Fibroblast of lung (primary cell): ENCODE results near the gene KLRB1. TPM values are rescaled to one million over a fixed set of nuclear protein-coding genes. Genes with fewer than 3 reads are reported as not detected.

Experiments
- DNase-seq, 2 donors: peaks; one replicate each; pipeline versions ENCODE4 v3.0.0 to v3.0.0-alpha.2; 2010; ENCODE audit warnings: low read depth in 2 of 2
- H2AFZ ChIP-seq: 2 replicates; pipeline ENCODE4 v1.5.1; 2012; ENCODE audit warnings: low read length, control low read depth, inconsistent platforms
- H3K27ac ChIP-seq: 2 replicates; pipeline ENCODE4 v1.5.1; 2011; ENCODE audit warnings: low read length, control low read depth; ENCODE audit not compliant: insufficient read depth
- H3K27me3 ChIP-seq: 2 replicates; pipeline ENCODE4 v1.5.1; 2011; ENCODE audit warnings: mild to moderate bottlenecking, low read length; ENCODE audit not compliant: control insufficient read depth, insufficient read depth
- H3K36me3 ChIP-seq: 2 replicates; pipeline ENCODE4 v1.5.1; 2011; ENCODE audit warnings: low read length; ENCODE audit not compliant: control insufficient read depth, insufficient read depth
- H3K4me1 ChIP-seq: 2 replicates; pipeline ENCODE4 v1.5.1; 2011; ENCODE audit warnings: low read length; ENCODE audit not compliant: control insufficient read depth, insufficient read depth; ENCODE audit errors: extremely low read depth
- H3K4me2 ChIP-seq: 2 replicates; pipeline ENCODE4 v1.5.1; 2011; ENCODE audit warnings: low read length, control low read depth; ENCODE audit not compliant: insufficient read depth; ENCODE audit errors: extremely low read depth
- H3K4me3 ChIP-seq, 4 experiments: fragments of 200-600 bp in 1 of 4; sonication (generic) in 1 of 4; replicated peaks in 1 of 4; 2 replicates each; pipeline ENCODE4 v1.5.1; 2011 to 2016; ENCODE audit warnings: low read length in 4 of 4, low read depth in 3 of 4, mild to moderate bottlenecking in 3 of 4, control low read depth in 2 of 4, inconsistent platforms in 1 of 4, mixed read lengths in 1 of 4; ENCODE audit not compliant: insufficient read depth in 1 of 4; ENCODE audit errors: control extremely low read depth in 1 of 4
- H3K79me2 ChIP-seq: 2 replicates; pipeline ENCODE4 v1.5.1; 2012; ENCODE audit warnings: mild to moderate bottlenecking, low read length, inconsistent platforms; ENCODE audit not compliant: control insufficient read depth, insufficient read depth
- H3K9ac ChIP-seq: 2 replicates; pipeline ENCODE4 v1.5.1; 2011; ENCODE audit warnings: mild to moderate bottlenecking, low read length, control low read depth; ENCODE audit not compliant: insufficient read depth
- H3K9me3 ChIP-seq: 2 replicates; pipeline ENCODE4 v1.5.1; 2012; ENCODE audit warnings: low read depth, low read length; ENCODE audit not compliant: control insufficient read depth, insufficient read depth
- H4K20me1 ChIP-seq: 2 replicates; pipeline ENCODE4 v1.5.1; 2011; ENCODE audit warnings: low read length; ENCODE audit not compliant: control insufficient read depth, insufficient read depth; ENCODE audit errors: extremely low read depth
- EZH2 ChIP-seq: IDR thresholded peaks from 2 replicates; pipeline ENCODE4 v1.5.1; 2012; ENCODE audit warnings: low read length, control low read depth, mild to moderate bottlenecking; ENCODE audit errors: missing control alignments
- polyA plus RNA-seq, 2 donors: library from polyadenylated mRNA; depleted of rRNA in 1 of 2; stranded (reverse) in 1 of 2; unstranded in 1 of 2; fragments of >200 nt; gene quantifications; 2 replicates each; pipeline ENCODE4 v1.2.1, GENCODE V29; 2011 to 2012; ENCODE audit warnings: missing spikeins in 1 of 2
- total RNA-seq: library from RNA; depleted of rRNA; stranded (reverse); fragments of >200 nt; gene quantifications from 2 replicates; pipeline ENCODE4 v1.2.1, GENCODE V29; 2014
- TF ChIP-seq, protein P1 (sequence below), 2 donors: IDR thresholded peaks in 1 of 2; conservative IDR thresholded peaks in 1 of 2; 1 replicate in 1 of 2; 2 replicates in 1 of 2; pipeline ENCODE4 v1.5.1; 2011 to 2012; ENCODE audit warnings: low read length in 2 of 2, control low read depth in 1 of 2, inconsistent platforms in 1 of 2, low read depth in 1 of 2, mild to moderate bottlenecking in 1 of 2

Gene KLRB1
- total and polyA plus RNA-seq, 2 donors (not counting 1 experiment from before 2014, with no cell fraction given) = not detected

DNA sequence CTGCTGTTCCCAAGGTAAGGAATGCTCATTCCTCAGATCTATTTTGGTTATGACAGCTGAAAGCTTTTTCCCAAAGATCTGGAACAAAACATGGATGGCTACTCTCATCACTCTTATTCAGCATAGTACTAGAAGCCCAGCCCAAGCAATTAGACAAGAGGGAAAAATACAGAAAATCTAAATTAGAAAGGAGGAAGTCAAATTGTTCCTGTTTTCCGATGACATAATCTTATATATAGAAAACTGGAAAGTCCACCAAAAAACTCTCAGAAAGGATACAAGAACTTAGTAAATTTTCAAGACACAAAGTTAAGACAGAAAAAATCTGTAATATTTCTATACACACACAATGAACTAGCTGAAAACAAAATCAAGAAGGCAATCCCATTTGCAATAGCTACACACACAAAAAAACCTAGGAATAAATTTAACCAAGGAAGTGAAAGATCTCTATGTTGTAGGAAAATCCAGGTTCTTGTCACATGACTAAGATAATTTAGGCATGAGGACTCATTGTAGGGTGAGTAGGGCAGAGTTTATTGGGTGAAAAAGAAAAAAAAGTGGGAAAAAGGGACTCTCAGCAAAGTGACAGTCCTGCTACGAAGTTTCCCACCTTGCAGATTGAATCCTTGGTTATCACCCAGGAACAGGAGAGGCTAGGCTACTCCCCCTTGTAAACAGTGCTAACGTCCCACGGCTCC lies 28.6 kb upstream of the KLRB1 start:
- no peaks in the 10 kb centered on the region for H3K4me1 ChIP-seq
- H3K4me3 ChIP-seq = no peak overlapping the region
- no peaks in the 10 kb centered on the region for H3K27me3 ChIP-seq
- no peaks in the 10 kb centered on the region for H3K36me3 ChIP-seq
- H3K79me2 ChIP-seq = no peaks in the 10 kb centered on the region
- no peak for TF ChIP-seq EZH2
- TF ChIP-seq, protein P1, sequence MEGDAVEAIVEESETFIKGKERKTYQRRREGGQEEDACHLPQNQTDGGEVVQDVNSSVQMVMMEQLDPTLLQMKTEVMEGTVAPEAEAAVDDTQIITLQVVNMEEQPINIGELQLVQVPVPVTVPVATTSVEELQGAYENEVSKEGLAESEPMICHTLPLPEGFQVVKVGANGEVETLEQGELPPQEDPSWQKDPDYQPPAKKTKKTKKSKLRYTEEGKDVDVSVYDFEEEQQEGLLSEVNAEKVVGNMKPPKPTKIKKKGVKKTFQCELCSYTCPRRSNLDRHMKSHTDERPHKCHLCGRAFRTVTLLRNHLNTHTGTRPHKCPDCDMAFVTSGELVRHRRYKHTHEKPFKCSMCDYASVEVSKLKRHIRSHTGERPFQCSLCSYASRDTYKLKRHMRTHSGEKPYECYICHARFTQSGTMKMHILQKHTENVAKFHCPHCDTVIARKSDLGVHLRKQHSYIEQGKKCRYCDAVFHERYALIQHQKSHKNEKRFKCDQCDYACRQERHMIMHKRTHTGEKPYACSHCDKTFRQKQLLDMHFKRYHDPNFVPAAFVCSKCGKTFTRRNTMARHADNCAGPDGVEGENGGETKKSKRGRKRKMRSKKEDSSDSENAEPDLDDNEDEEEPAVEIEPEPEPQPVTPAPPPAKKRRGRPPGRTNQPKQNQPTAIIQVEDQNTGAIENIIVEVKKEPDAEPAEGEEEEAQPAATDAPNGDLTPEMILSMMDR (conservative IDR thresholded peaks at IDR 0.05 in 1 of 2, IDR thresholded peaks at IDR 0.05 in 1 of 2; ENCODE audit: low read depth in 1 of 2, low read length in 2 of 2) = no peak
- H3K9ac ChIP-seq = no peak overlapping the region
- no peaks in the 10 kb centered on the region for H4K20me1 ChIP-seq
- H2AFZ ChIP-seq = no peak overlapping the region
- DNase-seq = no peak
- H3K9me3 ChIP-seq = no peaks in the 10 kb centered on the region
- H3K4me2 ChIP-seq = no peak overlapping the region
- H3K27ac ChIP-seq = no peak overlapping the region

DNA sequence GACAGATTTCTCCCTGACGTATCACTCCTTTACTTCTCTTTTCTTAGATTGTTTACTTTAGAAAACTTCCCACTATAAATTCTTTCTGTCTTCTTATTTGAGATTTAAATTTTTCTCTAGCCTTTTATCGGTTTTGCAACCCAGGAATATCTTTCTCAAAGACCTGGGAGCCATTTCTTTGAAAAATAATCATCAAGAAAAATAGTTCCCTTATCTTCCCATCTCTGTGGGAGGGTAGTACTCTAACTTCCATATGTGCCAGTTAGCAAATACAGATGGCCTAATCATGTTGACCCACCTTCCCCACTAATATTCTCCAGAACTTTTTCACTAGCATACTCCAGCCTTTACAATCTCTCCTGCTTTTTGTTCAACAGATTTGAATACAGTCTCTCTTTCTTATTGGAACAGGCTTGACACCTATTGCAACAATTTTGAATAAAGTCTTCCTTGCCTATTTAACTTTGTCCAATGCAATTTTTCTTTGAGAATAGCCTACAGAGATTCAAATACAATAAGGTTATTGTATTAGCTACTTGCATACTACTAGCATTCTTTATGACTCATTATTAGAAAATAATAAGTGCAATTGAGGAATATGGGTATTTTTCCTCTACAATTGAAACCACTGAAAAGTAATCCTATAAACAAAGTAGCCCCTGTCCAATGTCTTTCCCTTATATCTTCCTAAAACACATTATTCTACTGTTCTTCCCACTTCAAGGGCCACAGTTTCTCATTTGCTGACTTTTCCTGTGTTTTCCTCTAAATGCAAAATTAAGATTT lies 27.4 kb upstream of the KLRB1 start:
- Histone ChIP-seq H3K36me3 (no peaks in the 10 kb centered on the region), H4K20me1 (no peaks in the 10 kb centered on the region), H3K4me2 (no peak overlapping the region), H2AFZ (no peak overlapping the region), H3K79me2 (no peaks in the 10 kb centered on the region), H3K4me1 (no peaks in the 10 kb centered on the region), H3K4me3 (no peak overlapping the region), H3K27me3 (no peaks in the 10 kb centered on the region), H3K9me3 (no peaks in the 10 kb centered on the region), H3K27ac (no peak overlapping the region), H3K9ac (no peak overlapping the region)
- DNase-seq = no peak
- TF ChIP-seq, protein P1 (conservative IDR thresholded peaks at IDR 0.05 in 1 of 2, IDR thresholded peaks at IDR 0.05 in 1 of 2; ENCODE audit: low read depth in 1 of 2, low read length in 2 of 2) = no peak
- TF ChIP-seq EZH2 = no peak

DNA sequence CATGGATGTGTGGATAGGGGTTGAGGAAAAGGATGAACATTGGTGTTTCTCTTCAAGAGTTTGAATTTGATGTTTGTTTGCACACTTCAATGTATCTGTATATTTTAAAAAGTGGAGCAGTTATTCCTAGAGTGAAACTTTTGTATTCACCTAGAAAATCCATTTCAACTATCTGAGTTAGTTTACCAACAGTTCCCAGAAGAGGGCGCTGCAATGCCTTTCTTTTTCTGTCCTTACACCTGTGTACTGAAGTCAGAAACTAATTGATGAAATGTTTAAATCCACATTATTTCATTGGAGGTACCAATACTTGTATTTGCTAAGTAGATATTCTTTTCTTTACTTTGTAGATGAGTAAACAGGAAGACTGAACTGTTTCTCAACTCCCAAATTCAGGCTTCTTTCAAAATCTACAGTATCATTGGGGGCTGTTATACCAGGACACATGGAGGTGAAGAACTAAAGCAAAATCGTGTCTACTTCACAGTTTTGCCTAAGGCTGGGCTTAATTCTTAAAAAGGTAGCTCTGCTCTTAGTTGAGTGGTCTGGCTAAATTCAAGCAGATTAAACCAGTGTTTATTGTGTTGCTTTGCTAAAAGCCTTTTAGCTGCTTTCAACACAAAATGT lies 26.6 kb upstream of the KLRB1 start:
- no peaks in the 10 kb centered on the region for H3K9me3 ChIP-seq

More for the DNA sequence above, 26.6 kb upstream of the KLRB1 start:
- TF ChIP-seq, protein P1 (conservative IDR thresholded peaks at IDR 0.05 in 1 of 2, IDR thresholded peaks at IDR 0.05 in 1 of 2; ENCODE audit: low read depth in 1 of 2, low read length in 2 of 2) = peak; percentile 70 to 71
- no peak for TF ChIP-seq EZH2
- H3K9ac ChIP-seq = no peak overlapping the region
- DNase-seq = peak; percentile 28 to 68
- no peaks in the 10 kb centered on the region for H3K27me3 ChIP-seq
- H3K4me3 ChIP-seq = no peak overlapping the region
- no peaks in the 10 kb centered on the region for H3K4me1 ChIP-seq
- H3K4me2 ChIP-seq = no peak overlapping the region
- no peaks in the 10 kb centered on the region for H3K79me2 ChIP-seq
- no peaks in the 10 kb centered on the region for H3K36me3 ChIP-seq
- H2AFZ ChIP-seq = no peak overlapping the region
- H3K27ac ChIP-seq = no peak overlapping the region
- H4K20me1 ChIP-seq = no peaks in the 10 kb centered on the region
